ENCODE results near the gene FMN1. TPM values are rescaled to one million over a fixed set of nuclear protein-coding genes. Genes with fewer than 3 reads are reported as not detected.

Gene FMN1
- total and polyA plus RNA-seq, 2 of the 8 experiments (the other 6 are each of a cell fraction or from before 2014, with no cell fraction given) = 0.27 to 3.7 TPM

- TF ChIP-seq CHD7 (IDR thresholded peaks at IDR 0.05; ENCODE audit: insufficient replicate concordance, low read length) = peak; percentile 60
- TF ChIP-seq TBP (IDR thresholded peaks at IDR 0.05; ENCODE audit: low read depth, low read length) = no peak
- no peak for TF ChIP-seq FOSL1 (IDR thresholded peaks at IDR 0.05; ENCODE audit: insufficient read depth, low read depth, low read length)
- TF ChIP-seq CEBPB (IDR thresholded peaks at IDR 0.05; ENCODE audit: low read depth, low read length) = no peak
- peak; percentile 58 for TF ChIP-seq JUND (IDR thresholded peaks at IDR 0.05; ENCODE audit: low read length)
- TF ChIP-seq PHF8 (conservative IDR thresholded peaks at IDR 0.05; ENCODE audit: low read depth, low read length) = no peak
- TF ChIP-seq NRF1 (IDR thresholded peaks at IDR 0.05; ENCODE audit: low read depth, low read length) = no peak
- no peak for TF ChIP-seq JUN (IDR thresholded peaks at IDR 0.05; ENCODE audit: low read depth, low read length)
- TF ChIP-seq TAF1 (IDR thresholded peaks at IDR 0.05; ENCODE audit: low read depth, low read length) = no peak
- no peak for TF ChIP-seq MAFK (IDR thresholded peaks at IDR 0.05; ENCODE audit: low read depth, low read length)
- TF ChIP-seq GTF2F1 (IDR thresholded peaks at IDR 0.05; ENCODE audit: borderline replicate concordance, low read depth, low read length) = no peak
- TF ChIP-seq CBX8 (IDR thresholded peaks at IDR 0.05; ENCODE audit: borderline replicate concordance, low read depth, low read length) = no peak
- no peak for TF ChIP-seq SRF (IDR thresholded peaks at IDR 0.05; ENCODE audit: low read depth, low read length)
Measured at GRCh38 chr15:32899126-32899596, 295.4 kb downstream of the FMN1 start (continued).
